CD4-positive, alpha-beta T cell treated with Interleukin-10 for 1 hour (primary cell): ENCODE data around the gene LAGE3.

ENCODE experiments used
- DNase-seq: peaks from one replicate; pipeline ENCODE4 v3.0.0-alpha.2; 2020

LAGE3 gene

DNA sequence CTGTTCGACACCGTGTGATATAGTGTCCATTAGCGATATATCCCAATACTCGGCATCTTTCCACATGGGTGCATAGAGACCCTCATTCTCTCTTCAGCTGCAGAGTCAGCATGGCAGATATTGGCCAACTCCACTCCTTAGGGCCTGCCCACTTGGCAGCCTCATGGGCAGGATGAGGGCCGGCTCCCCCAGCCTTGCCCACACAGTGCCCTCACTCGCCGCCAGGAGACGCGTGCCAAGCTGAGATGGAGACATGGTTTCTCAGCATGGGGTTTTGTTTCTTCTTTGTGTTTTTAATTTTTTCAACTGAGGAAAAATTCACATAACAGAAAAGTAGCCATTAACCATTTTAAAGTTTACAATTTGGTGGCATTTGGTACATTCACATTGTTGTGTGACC, 26.3 kb downstream of the LAGE3 start:
- no peak for DNase-seq

DNA sequence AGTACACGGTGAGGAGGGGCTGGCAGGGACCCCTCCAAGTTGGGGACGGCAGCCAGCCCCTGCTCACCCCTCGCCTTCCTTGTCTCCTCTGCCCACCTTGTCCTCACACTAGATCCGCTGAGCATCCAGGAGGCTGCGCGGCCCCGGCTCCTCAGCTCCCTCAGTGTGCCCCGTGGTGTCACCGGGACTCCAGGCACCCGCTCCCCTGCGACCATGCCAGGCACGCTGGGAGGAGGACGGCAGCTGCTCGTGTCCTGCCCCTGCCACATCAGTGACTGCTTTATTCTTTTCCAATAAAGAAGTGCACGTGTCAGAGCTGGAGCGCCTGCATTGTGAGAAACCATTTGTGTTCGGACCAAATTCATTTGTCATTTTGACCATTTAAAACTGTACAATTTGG, 28.8 kb downstream of the LAGE3 start:
- DNase-seq: no peak

DNA sequence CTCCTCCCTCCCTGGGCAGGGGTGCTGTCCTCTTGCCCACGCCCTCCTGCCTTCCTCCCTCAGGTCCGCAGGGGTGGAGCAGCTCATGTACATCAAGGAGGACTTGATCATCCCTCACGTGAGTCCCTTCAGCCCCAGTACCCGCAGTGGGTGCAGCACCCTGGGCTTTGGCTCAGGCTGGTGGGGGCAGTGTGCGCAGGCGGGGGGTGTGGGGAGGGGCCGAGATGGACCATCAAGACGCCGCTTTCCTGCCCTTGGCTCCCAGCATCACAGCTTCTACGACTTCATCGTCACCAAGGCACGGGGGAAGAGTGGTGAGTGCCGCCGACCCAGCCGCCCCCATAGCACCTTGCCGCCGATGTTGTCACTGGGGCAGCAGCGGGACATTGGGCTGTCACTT, 29.5 kb downstream of the LAGE3 start:
- DNase-seq: no peak

DNA sequence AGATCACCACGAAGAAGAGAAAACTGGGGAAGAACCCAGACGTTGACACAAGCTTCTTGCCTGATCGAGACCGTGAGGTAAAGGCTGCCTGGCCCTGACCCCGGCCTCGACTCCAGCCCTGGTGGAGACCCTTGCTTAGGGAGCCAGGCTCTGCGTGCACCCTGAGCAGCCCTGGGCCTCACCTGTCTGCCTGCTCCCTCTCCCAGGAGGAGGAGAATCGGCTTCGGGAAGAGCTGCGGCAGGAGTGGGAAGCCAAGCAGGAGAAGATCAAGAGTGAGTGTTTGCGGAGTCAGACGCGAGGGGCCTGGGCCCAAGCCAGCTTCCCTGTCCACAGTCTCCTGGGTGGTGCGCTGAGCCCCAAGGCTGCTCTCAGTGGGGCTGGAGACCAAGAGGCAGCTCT, 30.6 kb downstream of the LAGE3 start:
- no peak for DNase-seq

DNA sequence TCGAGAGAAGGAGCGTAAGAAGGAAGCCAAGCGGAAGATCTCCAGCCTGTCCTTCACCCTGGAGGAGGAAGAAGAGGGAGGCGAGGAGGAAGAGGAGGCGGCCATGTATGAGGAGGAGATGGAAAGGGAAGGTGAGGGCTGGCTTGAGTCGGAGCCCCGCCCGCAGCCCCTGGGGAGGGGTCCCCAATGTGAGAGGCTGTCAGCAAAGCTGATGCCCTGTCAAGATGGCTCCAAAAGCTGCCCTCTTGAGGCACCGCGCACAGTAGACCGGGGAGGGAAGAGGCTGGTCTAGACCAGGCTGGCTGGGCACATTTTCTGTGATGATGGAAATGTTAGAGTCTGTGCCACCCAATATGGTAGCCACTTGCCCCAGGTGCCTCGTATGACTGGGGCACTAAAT, 32.7 kb downstream of the LAGE3 start:
- no peak for DNase-seq

DNA sequence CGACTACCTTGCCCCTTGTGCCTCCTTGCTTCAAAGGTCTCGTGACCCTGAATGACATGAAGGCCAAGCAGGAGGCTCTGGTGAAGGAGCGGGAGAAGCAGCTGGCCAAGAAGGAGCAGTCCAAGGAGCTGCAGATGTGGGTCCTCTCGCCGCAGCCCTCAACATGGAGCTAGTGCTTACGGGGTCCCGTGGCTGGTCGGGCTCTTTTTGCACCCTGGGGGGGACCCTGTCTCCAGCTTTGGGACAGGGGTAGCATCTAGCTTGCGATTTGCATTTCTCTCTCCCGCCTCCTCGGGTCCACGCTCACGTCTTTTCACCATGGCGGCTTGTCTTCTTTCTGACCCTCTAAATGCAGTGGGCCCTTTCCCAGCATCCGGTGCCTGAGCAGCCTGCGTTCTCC, 33.3 kb downstream of the LAGE3 start:
- no peak for DNase-seq

DNA sequence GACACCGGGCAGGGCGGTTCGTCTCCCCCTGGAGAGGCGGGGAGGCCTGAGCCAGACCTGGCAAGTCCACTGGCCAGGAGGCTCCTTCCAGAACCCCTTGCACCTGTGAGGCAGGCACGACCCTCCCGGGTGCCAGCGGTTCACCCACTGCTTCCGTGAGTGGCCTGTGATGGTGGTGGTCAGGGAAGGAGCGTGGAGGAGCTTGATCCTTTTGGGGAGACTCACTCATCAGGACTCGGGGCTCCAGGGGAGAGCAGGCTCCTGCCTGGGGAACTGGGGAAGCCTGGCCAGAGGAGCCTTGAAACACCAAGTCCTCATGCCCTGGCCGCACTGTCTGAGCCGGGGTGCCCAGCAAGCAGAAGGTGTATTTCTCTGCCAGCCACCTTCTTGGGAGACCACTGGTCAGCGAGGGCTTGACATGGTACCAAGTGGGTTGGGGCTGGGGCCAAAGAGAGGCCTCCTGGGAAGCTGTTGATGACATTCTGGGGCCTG, 34.3 kb downstream of the LAGE3 start:
- DNase-seq: no peak

DNA sequence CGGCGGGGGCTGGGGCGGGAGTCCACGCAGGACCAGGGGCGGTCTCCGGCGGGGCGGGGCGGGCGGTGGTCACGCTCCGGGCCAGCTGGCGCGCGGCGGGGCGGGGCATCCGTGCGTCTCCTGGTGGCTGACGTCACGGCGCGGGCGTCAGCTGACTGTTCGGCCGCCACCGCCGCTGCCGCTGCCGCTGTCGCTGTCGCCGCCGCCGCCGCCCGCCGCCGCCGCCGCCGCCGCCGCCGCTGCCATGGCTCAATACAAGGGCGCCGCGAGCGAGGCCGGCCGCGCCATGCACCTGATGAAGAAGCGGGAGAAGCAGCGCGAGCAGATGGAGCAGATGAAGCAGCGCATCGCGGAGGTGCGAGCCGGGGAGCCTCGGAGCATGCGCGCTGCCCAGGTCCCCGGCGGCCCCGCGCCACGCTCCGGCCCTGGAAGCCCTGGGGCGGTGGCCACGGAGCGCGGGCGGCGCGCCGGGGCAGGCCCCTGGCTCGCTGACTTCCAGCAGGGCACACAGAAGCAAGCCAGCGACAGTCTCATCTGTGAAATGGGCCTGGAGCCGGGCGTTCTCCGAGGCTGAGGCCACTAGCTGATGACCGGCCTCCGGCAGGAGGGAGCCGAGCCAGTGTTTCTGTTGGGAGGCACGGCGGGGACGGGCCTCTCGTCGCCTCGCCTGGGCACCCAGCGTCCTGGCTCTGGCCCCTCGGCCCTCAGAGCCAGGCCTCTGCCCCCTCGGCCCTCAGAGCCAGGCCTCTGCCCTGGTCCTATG, 34.9 kb downstream of the LAGE3 start, which contains the start of gene FAM50A:
Gene FAM50A (plus strand): TSS at position 150 of the 763 bp plus-strand sequence. CDS start 95 bp downstream, at position 245.
- peak; percentile 72 for DNase-seq

DNA sequence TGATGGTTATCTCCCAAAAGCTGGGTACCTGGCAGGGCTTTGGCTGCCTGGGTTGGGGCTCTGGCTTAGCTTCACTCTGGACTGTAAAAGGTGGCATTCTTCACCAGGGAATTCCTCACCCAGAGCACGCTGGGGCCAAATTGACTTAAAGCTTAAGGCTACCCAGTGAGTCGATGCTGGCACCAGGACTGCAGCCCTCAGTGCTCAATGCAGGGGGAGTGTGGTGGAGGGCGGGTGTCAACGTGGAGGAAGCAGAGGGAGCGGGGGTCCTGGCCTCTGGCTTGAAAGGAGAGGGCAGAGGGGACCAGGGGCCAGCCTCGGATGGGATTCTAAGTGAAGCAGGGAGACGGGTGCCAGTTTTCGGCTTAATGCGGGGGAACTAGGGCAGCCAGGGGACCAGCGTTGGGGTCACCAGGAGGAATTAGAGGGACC, 35.6 kb downstream of the LAGE3 start:
- no peak for DNase-seq

DNA sequence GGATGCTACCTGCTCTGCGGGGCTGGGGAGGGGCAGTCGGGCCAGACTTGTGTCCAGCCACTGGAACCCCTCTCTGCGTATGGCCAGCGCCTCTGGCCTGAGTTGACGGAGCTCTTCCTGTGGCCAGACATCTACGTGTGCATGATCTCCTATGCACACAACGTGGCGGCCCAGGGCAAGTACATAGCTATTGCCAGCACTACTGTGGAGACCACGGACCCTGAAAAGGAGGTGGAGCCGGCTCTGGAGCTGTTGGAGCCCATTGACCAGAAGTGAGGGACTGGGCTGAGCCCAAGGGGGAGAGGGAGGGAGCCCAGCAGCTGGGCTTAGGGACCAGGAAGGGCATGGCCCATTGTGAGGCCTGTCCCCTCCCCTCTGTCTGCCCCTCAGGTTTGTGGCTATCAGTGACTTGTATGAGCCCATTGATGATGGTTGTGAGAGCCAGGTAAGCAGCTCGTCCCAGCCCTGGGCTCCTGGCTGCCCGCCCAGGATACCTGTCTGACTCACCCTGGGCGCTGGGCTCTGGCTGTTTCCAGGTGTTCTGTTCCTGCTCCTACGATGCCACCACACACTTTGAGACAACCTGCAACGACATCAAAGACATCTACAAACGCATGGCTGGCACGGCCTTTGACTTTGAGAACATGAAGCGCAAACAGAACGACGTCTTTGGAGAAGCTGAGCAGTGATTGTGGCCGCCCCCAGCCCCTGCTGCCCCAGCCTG, 36.9 kb downstream of the LAGE3 start:
- no peak for DNase-seq

DNA sequence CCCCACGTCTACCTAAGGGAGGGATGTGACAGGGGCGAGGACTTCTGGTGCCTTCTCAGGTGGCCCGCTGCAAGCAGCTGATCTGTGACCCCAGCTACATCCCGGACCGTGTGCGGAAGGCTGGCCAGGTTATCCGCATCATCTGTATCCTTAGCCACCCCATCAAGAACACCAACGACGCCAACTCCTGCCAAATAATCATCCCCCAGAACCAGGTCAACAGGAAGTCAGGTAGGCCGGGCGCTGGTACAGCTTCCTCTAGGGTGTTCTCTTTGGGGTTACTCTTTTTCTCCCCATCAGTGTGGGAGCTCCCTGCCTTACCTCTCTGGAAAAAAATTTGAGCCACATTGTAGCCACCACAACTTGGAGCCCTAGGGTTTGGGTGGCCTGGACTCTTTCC, 37.5 kb downstream of the LAGE3 start:
- peak; percentile 37 for DNase-seq

DNA sequence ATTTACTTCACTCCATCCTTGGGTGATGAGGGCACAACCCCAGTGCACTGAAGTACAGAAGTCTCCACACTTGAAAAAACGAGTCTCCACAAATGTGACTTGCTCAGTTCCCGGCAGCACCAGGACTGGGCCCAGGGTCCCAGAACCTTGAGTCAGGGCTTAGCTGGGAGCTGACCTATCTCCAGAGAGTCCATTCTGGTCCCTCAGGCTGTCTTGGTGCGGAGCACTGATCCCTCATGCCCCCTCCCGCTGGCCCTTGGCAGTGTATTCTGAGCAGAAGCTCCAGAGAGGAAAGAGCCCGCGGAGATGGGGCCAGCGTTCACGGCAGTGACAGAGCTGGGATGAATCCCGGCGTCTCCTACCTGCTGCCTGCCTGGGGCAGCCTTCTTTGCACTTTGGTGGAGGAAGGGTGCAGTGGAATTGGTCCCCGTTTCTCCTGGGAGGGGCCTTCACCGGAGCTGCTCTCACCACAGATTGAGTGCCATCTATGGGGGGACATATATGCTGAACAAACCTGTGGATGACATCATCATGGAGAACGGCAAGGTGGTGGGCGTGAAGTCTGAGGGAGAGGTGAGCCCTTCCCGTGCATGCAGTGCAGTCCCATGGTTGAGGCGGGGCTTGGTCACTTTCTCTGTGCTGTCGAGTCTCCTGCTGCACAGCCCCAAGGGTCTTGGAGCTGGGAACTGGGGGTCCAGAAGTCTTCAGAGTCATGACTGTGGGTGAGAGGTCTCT, 38.3 kb downstream of the LAGE3 start:
- DNase-seq: no peak

DNA sequence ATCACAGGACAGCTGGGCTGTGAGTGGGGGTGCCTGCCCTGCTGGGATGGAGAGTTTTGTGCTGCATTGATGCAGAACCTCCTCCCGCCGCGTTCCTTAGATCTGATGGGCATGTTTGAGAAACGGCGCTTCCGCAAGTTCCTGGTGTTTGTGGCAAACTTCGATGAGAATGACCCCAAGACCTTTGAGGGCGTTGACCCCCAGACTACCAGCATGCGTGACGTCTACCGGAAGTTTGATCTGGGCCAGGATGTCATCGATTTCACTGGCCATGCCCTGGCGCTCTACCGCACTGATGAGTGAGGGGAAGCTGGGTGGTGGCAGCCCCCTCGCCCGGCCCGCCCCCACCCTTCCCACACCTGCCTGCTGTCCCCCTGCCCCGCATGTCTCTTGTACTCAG, 39.2 kb downstream of the LAGE3 start:
- DNase-seq: no peak

DNA sequence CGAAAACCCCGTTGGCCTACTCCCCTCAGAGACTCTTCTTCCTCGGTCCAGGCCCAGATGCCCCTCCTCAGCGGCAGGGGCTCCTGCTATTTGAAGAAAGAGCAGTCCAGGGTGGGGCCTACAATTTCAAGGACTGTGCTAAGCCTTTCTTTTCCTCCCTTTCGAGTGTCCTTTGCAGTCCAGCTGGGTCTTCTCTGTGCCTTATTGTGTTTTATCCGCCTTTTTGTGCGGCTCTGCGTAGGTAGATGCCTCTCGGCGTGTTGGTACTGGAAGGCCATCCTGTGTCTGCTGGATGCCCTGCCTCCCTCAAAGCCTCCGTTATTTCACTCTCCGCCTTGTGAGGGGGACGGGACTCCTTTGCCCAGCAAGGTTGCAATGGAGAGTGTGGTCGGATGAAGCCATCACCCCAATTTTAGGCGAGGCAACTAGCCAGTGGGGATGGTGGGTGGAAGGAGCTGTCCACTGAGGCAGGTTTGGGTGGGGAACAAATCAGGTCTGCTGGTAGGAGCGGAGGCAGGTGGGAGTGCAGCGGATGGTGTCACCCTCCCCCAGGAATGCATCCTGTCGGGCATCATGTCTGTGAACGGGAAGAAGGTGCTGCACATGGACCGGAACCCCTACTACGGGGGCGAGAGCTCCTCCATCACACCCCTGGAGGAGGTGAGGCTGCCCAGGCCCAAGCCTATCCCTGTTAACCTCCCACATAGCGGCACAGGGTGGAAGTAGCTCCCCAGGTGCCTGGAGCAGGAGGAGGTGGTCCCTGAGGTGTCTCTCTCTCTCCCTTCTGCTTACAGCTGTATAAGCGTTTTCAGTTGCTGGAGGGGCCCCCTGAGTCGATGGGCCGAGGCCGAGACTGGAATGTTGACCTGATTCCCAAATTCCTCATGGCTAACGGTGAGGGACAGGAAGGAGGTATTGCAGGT, 40.8 kb downstream of the LAGE3 start:
- no peak for DNase-seq

DNA sequence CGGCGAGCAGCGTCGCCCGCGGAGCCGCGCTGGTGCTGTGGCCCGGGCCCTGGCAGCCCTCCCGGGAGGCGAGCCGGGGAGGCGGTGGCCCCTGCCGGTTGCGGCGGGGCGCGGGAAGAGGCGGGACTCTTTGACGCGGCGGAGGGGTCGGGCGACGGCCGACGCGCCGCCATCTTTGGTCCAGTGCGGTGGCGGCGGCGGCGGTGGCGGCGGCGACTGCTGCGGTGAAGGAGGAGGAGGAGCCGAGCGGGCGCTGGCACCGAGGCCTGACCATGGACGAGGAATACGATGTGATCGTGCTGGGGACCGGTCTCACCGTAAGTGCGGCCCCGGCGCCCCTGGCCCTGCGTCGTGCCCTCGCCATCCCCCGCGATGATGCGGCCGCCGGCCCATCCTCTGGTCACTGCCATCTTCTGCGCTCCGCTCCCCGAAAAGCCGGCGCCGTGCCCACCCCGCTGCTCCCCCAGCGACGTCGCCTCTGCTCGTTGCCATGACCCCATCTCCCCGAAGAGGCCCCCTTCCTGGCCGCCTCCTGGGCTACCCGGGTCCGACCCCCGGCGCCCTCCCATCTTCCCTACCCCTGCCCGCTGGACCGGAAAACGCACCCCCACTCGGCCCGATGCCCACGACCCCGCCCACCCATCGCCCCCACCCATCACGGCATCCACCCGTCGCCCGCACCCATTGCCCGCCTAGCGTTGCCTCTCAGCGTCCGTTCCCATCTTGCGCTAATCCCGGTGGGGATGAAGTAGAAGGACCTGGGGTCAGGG, 41.9 kb downstream of the LAGE3 start, which contains the start of gene GDI1:
Gene GDI1 (plus strand): TSS at position 172 of the 770 bp plus-strand sequence. CDS start 101 bp downstream, at position 273.
- DNase-seq: peak; percentile 69

DNA sequence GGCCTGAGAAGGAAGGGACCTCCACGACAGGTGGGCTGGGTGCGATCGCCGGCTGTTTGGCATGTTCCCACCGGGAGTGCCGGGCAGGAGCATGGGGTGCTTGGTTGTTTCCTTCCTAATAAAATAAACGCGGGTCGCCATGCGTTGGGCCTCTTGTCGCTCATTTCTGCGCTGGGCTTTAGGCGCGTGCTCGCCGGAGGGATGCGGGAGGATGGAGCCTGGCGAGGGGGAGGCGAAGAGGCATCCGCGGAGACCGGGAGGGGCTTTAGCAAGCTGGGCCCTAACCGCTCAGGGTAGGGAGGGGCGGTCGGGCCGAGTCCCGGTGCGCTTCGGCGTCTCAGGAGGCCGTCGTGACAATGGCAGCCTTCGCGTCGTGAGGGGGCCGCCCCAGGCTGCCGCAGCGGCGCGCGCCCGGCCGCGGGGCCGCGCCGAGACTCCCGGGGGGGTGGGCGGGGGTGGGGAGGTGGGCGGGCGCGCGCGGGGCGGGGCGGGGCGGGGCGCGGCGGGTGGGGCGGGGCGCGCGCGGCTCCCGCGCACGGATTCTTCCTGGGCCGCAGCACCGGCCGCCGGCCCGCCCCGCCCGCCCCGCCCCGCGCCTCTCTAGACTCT, 42.6 kb downstream of the LAGE3 start:
- DNase-seq: peak; percentile 74

DNA sequence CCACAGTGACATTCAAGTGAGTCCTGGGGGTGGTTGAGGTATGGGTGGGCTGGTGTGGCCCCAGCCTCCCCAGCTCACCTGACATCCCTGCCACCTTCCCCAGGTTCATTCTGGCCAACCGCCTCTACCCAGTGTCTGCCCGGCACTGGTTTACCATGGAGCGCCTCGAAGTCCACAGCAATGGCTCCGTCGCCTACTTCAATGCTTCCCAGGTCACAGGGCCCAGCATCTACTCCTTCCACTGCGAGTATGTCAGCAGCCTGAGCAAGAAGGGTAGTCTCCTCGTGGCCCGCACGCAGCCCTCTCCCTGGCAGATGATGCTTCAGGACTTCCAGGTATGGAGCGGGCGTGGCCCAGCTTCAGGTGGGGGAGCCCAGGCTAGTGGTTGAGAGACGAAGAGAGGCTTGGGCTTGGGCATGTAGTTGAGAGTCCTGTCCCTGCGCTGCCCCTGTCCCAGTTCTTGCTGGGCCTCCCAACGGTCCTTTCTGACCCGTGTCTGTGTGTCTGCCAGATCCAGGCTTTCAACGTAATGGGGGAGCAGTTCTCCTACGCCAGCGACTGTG, 43.8 kb downstream of the LAGE3 start:
- DNase-seq: no peak

DNA sequence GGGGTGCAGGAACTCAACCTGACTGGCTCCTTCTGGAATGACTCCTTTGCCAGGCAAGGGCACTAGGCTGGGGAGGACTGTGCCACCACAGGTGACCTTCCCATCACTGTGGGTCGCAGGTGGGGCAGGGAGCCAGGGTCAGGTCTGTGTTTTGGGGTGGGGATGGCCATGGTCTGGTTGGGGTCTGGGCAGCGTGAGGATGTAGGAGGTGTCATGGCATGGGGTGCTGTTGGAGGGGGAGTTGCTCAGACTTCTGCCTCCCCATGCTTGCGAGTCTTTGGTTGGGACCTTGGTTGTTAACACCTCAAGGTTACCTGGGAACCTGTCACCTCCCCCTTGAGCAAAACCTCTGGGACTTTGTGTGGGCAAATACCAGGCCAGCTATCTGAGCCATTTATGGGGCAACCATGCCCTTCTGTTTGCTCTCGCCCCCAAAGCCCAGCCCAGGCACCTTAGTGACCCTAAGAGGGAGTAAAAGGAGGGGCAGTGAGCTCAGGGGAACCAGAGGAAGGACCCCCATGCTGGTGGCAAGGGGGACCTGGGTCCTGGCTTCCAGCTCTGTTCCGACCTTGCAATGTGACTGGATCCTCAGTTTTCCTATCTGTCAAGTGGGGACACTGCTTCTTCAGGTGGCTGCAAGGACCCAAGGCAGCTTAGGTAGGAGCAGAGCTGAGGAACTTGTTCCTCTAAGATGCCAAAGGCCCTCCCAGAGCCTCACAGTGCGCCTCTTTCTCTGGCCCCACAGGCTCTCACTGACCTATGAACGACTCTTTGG, 44.5 kb downstream of the LAGE3 start:
- DNase-seq: no peak

DNA sequence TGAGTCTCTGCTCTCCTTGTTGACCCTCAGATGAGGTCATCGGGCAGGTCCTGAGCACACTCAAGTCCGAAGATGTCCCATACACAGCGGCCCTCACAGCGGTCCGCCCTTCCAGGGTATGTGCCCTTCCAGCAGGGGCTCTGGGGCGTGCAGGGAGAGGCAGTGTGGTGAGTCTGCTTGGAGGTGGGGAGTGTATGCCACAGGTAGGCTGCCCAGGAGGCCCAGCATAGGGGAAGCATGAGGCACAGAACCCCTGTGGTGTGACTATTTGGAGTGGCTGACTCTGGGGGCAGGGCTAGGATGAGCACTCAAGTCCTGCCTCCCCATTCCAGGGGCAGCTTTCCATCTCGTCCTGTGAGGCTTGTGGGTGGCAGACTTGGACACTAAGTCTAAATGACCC, 45.5 kb downstream of the LAGE3 start:
- no peak for DNase-seq

DNA sequence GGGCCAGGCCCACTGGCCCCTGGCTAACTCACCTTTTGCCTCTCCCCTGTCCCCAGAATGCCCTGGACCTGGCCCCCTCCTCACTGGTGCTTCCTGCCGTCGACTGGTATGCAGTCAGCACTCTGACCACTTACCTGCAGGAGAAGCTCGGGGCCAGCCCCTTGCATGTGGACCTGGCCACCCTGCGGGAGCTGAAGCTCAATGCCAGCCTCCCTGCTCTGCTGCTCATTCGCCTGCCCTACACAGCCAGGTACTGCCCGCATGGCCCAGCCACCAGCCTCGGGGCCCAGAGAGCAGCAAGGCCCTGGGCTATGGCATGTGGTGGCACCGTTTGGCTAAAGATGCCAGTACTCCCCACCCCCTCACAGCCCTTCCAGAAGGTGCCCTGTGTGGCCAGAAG, 46.9 kb downstream of the LAGE3 start:
- no peak for DNase-seq
